Peyer's patch (tissue), 4 donors: Measurements from ENCODE around the gene KMT2B. TPM values are rescaled to one million over a fixed set of nuclear protein-coding genes. Genes with fewer than 3 reads are reported as not detected.
A peak's percentile ranks its signal among the peaks of the same experiment; 100 is the strongest.

Source experiments
- DNase-seq, 3 donors: peaks; one replicate each; pipeline ENCODE4 v3.0.0-alpha.2; 2017 to 2019
- H3K27ac ChIP-seq, 4 donors: fragments of 200-600 bp; sonication (generic); one replicate each; pipeline ENCODE4 v1.5.1; 2016 to 2019
- H3K27me3 ChIP-seq, 2 donors: fragments of 200-600 bp; sonication (generic); one replicate each; pipeline ENCODE4 v1.5.1; 2019
- H3K36me3 ChIP-seq, 3 donors: fragments of 200-600 bp; sonication (generic); one replicate each; pipeline ENCODE4 v1.5.1; 2016 to 2019
- H3K4me1 ChIP-seq, 4 donors: fragments of 200-600 bp; sonication (generic); one replicate each; pipeline ENCODE4 v1.5.1; 2016 to 2019
- H3K4me3 ChIP-seq, 4 donors: fragments of 200-600 bp; sonication (generic); 1 replicate in 3 of 4; 2 replicates in 1 of 4; pipeline ENCODE4 v1.5.1; 2016 to 2019; ENCODE audit warnings: mild to moderate bottlenecking in 1 of 4
- H3K9me3 ChIP-seq, 4 donors: fragments of 200-600 bp; sonication (generic); one replicate each; pipeline ENCODE4 v1.5.1; 2016 to 2019; ENCODE audit warnings: mild to moderate bottlenecking in 1 of 4
- POLR2A ChIP-seq, 2 donors: fragments of 450-650 bp; IDR thresholded peaks; one replicate each; pipeline ENCODE4 v1.5.1; 2017; ENCODE audit warnings: antibody characterized with exemption in 2 of 2, mild to moderate bottlenecking in 2 of 2, moderate library complexity in 2 of 2
- total RNA-seq, 4 donors: library from RNA; depleted of rRNA; stranded (reverse); fragments of >200 nt; gene quantifications; one replicate each; pipeline ENCODE4 v1.1.0, GENCODE V29; 2016
- TF ChIP-seq, protein P1 (sequence below), 6 experiments: fragments of 450-650 bp in 4 of 6; fragments of 200-600 bp in 2 of 6; sonication (generic) in 1 of 6; IDR thresholded peaks; one replicate each; pipeline ENCODE4 v1.5.1; 2017 to 2019; ENCODE audit warnings: antibody characterized with exemption in 6 of 6, mild to moderate bottlenecking in 3 of 6, moderate library complexity in 1 of 6

KMT2B gene
- total RNA-seq, 4 donors from 2014 or later, result 27.8 to 62.6 (median 41.9) TPM

GRCh38 chr19:35703343-35703742 lies 14.5 kb upstream of the KMT2B start:
- H3K4me3 ChIP-seq, result no peak overlapping the region
- no peaks in the 10 kb centered on the region for H3K9me3 ChIP-seq
- no peak for DNase-seq
- H3K27ac ChIP-seq, result no peak overlapping the region
- TF ChIP-seq, protein P1, sequence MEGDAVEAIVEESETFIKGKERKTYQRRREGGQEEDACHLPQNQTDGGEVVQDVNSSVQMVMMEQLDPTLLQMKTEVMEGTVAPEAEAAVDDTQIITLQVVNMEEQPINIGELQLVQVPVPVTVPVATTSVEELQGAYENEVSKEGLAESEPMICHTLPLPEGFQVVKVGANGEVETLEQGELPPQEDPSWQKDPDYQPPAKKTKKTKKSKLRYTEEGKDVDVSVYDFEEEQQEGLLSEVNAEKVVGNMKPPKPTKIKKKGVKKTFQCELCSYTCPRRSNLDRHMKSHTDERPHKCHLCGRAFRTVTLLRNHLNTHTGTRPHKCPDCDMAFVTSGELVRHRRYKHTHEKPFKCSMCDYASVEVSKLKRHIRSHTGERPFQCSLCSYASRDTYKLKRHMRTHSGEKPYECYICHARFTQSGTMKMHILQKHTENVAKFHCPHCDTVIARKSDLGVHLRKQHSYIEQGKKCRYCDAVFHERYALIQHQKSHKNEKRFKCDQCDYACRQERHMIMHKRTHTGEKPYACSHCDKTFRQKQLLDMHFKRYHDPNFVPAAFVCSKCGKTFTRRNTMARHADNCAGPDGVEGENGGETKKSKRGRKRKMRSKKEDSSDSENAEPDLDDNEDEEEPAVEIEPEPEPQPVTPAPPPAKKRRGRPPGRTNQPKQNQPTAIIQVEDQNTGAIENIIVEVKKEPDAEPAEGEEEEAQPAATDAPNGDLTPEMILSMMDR (IDR thresholded peaks at IDR 0.05), result no peak
- no peak for TF ChIP-seq POLR2A (IDR thresholded peaks at IDR 0.05)
- H3K27me3 ChIP-seq, result no peaks in the 10 kb centered on the region
- H3K36me3 ChIP-seq, result no peaks in the 10 kb centered on the region
- peaks cover 0 to 14% (median 0%) of the 10 kb centered on the region in 4 donors for H3K4me1 ChIP-seq

- Histone ChIP-seq H3K9me3 (no peaks in the 10 kb centered on the region), H3K36me3 (no peaks in the 10 kb centered on the region), H3K4me1 (peaks cover 0 to 14% (median 0%) of the 10 kb centered on the region in 4 donors), H3K4me3 (no peak within 1 kb of the TSS), H3K27me3 (no peaks in the 10 kb centered on the region), H3K27ac (no peak within 1 kb of the TSS)
- no peak for DNase-seq
- TF ChIP-seq, protein P1 (IDR thresholded peaks at IDR 0.05), result no peak
- no peak for TF ChIP-seq POLR2A (IDR thresholded peaks at IDR 0.05)
These were observed 13.6 kb upstream of the KMT2B start, which contains the start of gene ZBTB32 for GRCh38 chr19:35704218-35704617. Gene ZBTB32, plus strand, starts transcription at chr19:35704558. Its CDS starts 10,069 bp downstream, at chr19:35714627.

DNA sequence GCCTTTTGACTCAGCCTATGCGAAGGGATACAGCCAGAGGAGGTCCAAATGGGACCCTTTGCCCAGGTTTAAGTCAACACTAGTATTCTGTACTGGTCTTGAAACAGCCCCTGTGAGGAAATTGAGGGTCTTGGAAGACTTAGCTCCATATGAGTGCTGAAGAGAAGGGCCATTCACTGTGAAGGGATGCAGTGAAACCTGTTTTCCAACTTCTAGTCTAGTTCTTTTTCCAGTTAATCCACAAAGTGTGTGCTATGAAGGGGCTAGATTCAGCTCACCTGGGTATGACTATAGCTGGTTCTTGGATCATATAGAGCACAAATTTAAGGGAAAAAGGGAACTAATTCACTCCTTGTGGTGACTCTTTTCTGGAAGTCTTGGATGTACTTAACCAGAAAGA lies 9.4 kb upstream of the KMT2B start:
- Histone ChIP-seq H3K36me3 (no peaks in the 10 kb centered on the region), H3K9me3 (no peaks in the 10 kb centered on the region), H3K4me3 (no peak overlapping the region), H3K27ac (no peak overlapping the region), H3K27me3 (no peaks in the 10 kb centered on the region), H3K4me1 (no peaks in the 10 kb centered on the region)
- no peak for TF ChIP-seq POLR2A (IDR thresholded peaks at IDR 0.05)
- TF ChIP-seq, protein P1 (IDR thresholded peaks at IDR 0.05), result no peak
- no peak for DNase-seq

DNA sequence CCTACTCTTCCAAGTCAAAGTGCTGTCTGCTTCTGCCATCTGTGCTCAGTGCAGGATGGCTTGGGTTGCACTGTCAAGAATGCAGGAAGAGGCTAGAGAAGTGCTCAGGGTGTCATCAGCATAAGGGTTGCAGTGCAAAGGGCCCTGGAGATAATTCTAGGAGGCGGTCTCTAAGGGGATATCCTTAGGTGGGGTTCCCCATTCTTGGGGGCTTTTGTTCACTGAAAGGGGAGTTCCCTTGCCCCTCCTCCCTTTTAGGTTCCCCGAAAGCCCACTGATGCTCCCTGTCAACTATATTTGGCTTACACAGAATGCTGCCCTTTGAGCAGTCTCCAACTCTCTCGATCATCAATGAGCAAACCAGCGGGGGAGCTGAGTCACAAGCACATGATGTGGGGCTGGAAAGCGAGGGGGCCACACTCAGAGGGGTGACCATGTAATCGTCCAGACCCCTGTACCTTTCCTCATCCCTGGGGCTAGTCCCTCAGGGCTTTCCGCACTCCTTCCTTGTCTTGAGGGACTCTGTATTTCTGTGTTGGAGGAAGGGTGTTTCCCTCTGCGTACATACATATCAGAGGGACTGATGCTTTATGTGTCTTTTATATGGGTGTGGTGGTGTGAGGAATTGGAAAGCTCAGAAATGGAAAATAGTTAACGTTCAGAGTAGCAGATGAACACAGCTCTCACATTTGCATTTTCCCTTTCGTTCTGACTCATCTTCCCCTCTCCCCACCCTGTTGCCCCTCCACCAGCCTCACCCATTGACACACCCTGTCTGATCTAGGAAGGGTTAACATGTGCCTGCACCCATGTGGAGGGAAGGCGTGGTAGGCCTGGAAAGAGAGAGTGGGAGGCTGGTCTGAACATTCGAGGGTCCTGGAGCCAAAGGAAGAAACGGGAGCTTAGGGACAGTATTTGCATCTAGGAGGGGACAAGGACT lies 6.7 kb upstream of the KMT2B start:
- no peaks in the 10 kb centered on the region for H3K36me3 ChIP-seq
- peak overlapping the region in 2 of 4 donors; percentile 69 to 93 for H3K27ac ChIP-seq
- peak in 1 of 3 donors; percentile 41 for DNase-seq
- H3K27me3 ChIP-seq, result no peaks in the 10 kb centered on the region
- H3K4me3 ChIP-seq, result no peak overlapping the region
- TF ChIP-seq, protein P1 (IDR thresholded peaks at IDR 0.05), result no peak
- no peak for TF ChIP-seq POLR2A (IDR thresholded peaks at IDR 0.05)
- peaks cover 0 to 10% (median 7%) of the 10 kb centered on the region in 4 donors for H3K4me1 ChIP-seq
- H3K9me3 ChIP-seq, result no peaks in the 10 kb centered on the region

- no peaks in the 10 kb centered on the region for H3K9me3 ChIP-seq
- peak in 2 of 3 donors; percentile 82 to 86 for DNase-seq
- H3K4me3 ChIP-seq, result peak overlapping the region in 2 of 4 donors; percentile 12 to 40
- TF ChIP-seq POLR2A (IDR thresholded peaks at IDR 0.05), result no peak
- TF ChIP-seq, protein P1 (IDR thresholded peaks at IDR 0.05), result no peak
- peak overlapping the region in 3 of 4 donors; percentile 20 to 93 (median 69) for H3K27ac ChIP-seq
- no peaks in the 10 kb centered on the region for H3K27me3 ChIP-seq
- H3K36me3 ChIP-seq, result no peaks in the 10 kb centered on the region
- H3K4me1 ChIP-seq, result peaks cover 0 to 15% (median 9%) of the 10 kb centered on the region in 4 donors
These were observed 5.0 kb upstream of the KMT2B start for GRCh38 chr19:35712567-35713505.
